Skeletal muscle satellite cell (primary cell): ENCODE results near the gene UBE4B.
"Not testable (repeated sequence)": the region's sequence is repeated elsewhere in the genome, so short reads cannot be mapped to it uniquely, and the experiment has no call there.

ENCODE experiments used
- H3K27me3 ChIP-seq: 2 replicates; pipeline ENCODE4 v1.7.0; 2013; ENCODE audit warnings: low read length; ENCODE audit not compliant: control insufficient read depth, insufficient read depth
- H3K36me3 ChIP-seq: 2 replicates; pipeline ENCODE4 v1.7.0; 2013; ENCODE audit warnings: mild to moderate bottlenecking, control low read depth, low read length; ENCODE audit not compliant: insufficient read depth
- H3K4me1 ChIP-seq: 2 replicates; pipeline ENCODE4 v1.7.0; 2013; ENCODE audit warnings: low read length; ENCODE audit not compliant: control insufficient read depth, insufficient read depth
- H3K4me2 ChIP-seq: 2 replicates; pipeline ENCODE4 v1.7.0; 2013; ENCODE audit warnings: mild to moderate bottlenecking, low read length
- H3K4me3 ChIP-seq: 2 replicates; pipeline ENCODE4 v1.7.0; 2013; ENCODE audit warnings: low read length
- H3K9ac ChIP-seq: 2 replicates; pipeline ENCODE4 v1.7.0; 2013; ENCODE audit warnings: mild to moderate bottlenecking, low read depth, low read length, moderate library complexity
- H3K9me3 ChIP-seq: replicated peaks from 2 replicates; pipeline ENCODE4 v1.7.0; 2013; ENCODE audit warnings: mild to moderate bottlenecking, control low read depth, low read length

UBE4B gene

DNA sequence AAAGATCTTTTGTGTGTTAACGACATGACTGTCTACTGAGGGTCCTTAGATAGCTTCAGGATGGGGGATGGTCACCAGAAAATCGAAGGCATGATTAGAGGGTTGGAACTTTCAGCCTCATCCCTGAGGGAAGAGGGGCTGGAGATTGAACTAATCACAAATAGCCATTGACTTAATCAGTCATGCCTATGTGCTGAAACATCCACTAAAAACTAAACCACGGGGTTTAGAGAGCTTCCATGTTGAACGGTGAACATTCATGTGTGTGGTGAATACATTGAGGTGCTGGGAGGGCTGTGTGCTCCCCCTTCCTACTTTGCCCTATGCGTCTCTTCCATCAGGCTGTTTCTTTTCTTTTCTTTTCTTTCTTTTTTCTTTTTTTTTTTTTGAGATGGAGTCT lies 18.7 kb upstream of the UBE4B start:
- Histone ChIP-seq H3K4me1 (no peaks in the 10 kb centered on the region), H3K27me3 (no peaks in the 10 kb centered on the region), H3K9me3 (no peaks in the 10 kb centered on the region), H3K36me3 (no peaks in the 10 kb centered on the region), H3K9ac (no peak overlapping the region), H3K4me3 (no peak overlapping the region), H3K4me2 (no peak overlapping the region)

DNA sequence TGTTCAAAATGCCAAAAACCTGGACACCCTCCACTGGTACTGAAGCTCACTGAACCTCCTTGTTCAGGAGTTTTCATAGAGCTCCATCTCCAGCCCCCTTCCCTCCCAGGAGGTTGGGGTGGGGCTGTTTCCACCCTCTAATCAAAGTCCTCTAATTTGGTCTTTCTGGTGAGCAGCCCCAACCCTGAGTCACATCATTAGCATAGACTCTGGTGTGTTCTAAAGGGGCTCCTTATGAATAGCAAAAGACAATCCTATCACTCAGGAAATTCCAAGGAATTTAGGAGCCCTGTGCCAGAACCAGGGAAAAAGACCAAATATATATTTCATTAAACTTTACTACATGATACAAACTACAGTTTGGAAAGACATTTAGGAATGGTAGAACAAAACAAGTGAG lies 13.2 kb upstream of the UBE4B start:
- Histone ChIP-seq H3K9me3 (no peaks in the 10 kb centered on the region), H3K9ac (no peak overlapping the region), H3K4me2 (no peak overlapping the region), H3K27me3 (no peaks in the 10 kb centered on the region), H3K4me1 (no peaks in the 10 kb centered on the region), H3K4me3 (no peak overlapping the region), H3K36me3 (no peaks in the 10 kb centered on the region)

DNA sequence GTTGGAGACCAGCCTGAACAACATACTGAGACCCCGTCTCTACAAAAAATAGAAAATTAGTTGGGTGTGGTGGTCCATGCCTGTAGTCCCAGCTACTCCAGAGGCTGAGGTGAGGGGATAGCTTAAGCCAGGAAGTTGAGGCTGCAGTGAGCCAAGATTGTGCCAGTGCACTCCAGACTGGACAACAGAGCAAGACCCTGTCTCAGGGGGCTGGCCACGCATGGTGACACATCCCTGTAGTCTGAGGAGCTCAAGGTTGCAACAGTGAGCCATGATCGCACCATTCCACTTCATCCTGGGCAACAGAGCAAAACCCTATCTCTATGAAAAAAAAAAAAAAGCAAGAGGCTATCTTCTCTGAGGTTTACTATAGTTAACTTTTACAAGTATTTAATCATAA lies 12.7 kb upstream of the UBE4B start:
- Histone ChIP-seq H3K4me2 (no peak overlapping the region), H3K27me3 (no peaks in the 10 kb centered on the region)

GRCh38 chr1:10020678-10021077 lies 12.1 kb upstream of the UBE4B start:
- H3K4me2 ChIP-seq, H3K36me3 ChIP-seq, H3K9ac ChIP-seq, H3K27me3 ChIP-seq, H3K4me3 ChIP-seq, H3K4me1 ChIP-seq, H3K9me3 ChIP-seq: not testable (repeated sequence)

More for the DNA sequence above, 12.7 kb upstream of the UBE4B start:
- Histone ChIP-seq H3K36me3 (no peaks in the 10 kb centered on the region), H3K9me3 (no peaks in the 10 kb centered on the region), H3K4me3 (no peak overlapping the region), H3K9ac (no peak overlapping the region), H3K4me1 (no peaks in the 10 kb centered on the region)

- not testable (repeated sequence) for H3K27me3 ChIP-seq, H3K4me2 ChIP-seq, H3K36me3 ChIP-seq, H3K9ac ChIP-seq, H3K4me1 ChIP-seq, H3K9me3 ChIP-seq, H3K4me3 ChIP-seq
Measured at GRCh38 chr1:10021992-10022391, 10.8 kb upstream of the UBE4B start.

DNA sequence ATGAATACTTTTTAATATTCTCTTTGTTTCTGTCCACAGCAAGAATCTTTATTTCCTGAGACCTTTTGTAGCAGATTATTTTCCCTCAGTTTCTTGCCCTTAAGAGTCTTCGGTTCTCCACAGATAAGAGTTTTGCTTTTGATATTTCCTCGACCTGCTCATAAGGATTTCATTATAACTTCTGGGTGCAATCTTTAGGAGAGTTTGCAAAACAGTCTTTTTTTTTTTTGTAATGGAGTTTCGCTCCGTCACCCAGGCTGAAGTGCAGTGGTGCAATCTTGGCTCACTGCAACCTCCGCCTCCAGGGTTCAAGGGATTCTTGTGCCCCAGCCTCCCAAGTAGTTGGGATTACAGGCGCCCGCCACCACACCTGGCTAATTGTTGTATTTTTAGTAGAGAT lies 10.1 kb upstream of the UBE4B start:
- Histone ChIP-seq H3K4me2 (no peak overlapping the region), H3K9ac (no peak overlapping the region), H3K27me3 (no peaks in the 10 kb centered on the region), H3K9me3 (no peaks in the 10 kb centered on the region), H3K36me3 (no peaks in the 10 kb centered on the region), H3K4me3 (no peak overlapping the region), H3K4me1 (no peaks in the 10 kb centered on the region)

DNA sequence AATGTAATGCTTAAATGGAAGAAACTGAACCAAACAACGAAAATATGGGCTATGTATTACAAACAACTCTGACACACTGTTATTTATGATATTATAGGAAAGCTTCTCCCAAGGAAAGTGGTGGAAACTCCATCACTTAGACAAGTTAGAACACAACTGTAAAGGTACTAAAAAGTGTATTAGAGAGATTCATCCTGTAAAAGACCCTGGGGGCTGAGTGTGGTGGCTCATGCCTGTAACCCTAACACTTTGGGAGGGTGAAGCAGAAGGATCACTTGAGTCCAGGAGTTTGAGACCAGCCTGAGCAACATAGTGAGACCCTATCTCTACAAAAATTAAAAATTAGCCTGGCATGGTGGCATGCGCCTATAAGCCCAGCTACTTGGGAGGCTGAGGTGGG lies 7.4 kb upstream of the UBE4B start:
- H3K4me2 ChIP-seq, result no peak overlapping the region
- H3K9ac ChIP-seq, result no peak overlapping the region

DNA sequence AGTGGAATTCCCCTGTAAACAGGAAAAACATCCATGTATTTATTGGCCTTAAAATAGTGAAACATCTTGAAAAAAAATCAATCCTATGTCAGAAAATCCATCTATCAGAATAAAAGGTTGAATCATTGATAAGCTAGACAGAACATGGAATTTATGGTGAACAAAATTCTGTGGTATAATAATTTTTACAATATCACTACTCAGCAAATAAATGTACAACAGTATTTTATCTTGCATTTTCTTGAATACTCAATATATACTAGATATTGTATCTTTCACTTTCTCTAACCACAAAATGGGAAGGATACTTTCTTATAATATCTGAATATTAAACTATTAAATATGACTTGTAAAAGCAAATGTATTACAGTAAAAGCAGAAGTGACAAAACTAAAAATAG lies 5.7 kb upstream of the UBE4B start:
- Histone ChIP-seq H3K4me3 (no peak overlapping the region), H3K9ac (no peak overlapping the region), H3K36me3 (no peaks in the 10 kb centered on the region), H3K4me1 (peaks cover 12% of the 10 kb centered on the region), H3K27me3 (no peaks in the 10 kb centered on the region), H3K4me2 (no peak overlapping the region), H3K9me3 (no peaks in the 10 kb centered on the region)

More for the DNA sequence above, 7.4 kb upstream of the UBE4B start:
- Histone ChIP-seq H3K9me3 (no peaks in the 10 kb centered on the region), H3K36me3 (no peaks in the 10 kb centered on the region), H3K27me3 (no peaks in the 10 kb centered on the region), H3K4me1 (no peaks in the 10 kb centered on the region), H3K4me3 (no peak overlapping the region)

- H3K27me3 ChIP-seq, H3K4me3 ChIP-seq, H3K9me3 ChIP-seq, H3K36me3 ChIP-seq, H3K4me2 ChIP-seq, H3K9ac ChIP-seq: not testable (repeated sequence)
- H3K4me1 ChIP-seq, result peaks cover 16% of the 10 kb centered on the region
Measured at GRCh38 chr1:10028956-10029500, 3.7 kb upstream of the UBE4B start.

DNA sequence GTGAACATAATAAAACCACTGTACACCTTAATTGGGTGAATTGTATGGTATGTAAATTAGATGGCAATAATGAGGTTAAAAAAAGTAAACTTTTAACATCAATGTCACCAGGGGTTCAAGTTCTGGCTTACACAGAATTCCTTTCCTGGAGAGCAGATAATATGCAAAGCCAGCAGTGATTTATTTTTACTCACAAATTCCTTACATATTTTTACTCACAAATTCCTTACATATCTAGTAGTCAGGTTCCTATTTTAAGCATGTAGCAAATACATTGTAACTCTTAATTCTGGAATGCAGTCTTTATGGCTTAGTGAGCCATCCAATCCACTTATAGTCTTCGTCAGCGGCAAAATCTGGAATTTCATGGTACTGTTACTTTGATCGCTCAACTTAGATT lies 1.3 kb upstream of the UBE4B start:
- Histone ChIP-seq H3K9ac (no peak overlapping the region), H3K4me1 (peaks cover 20% of the 10 kb centered on the region), H3K4me2 (peak overlapping the region; percentile 34), H3K27me3 (no peaks in the 10 kb centered on the region), H3K9me3 (no peaks in the 10 kb centered on the region), H3K36me3 (no peaks in the 10 kb centered on the region), H3K4me3 (no peak overlapping the region)

GRCh38 chr1:10033359-10033845 lies 644 bp downstream of the UBE4B start:
- H3K4me2 ChIP-seq, result peak overlapping the region; percentile 80
- H3K4me3 ChIP-seq, result peak overlapping the region; percentile 99
- H3K9ac ChIP-seq, result peak overlapping the region; percentile 97
- H3K36me3 ChIP-seq, result peaks cover 7% of the 10 kb centered on the region
- H3K27me3 ChIP-seq, result no peaks in the 10 kb centered on the region
- peaks cover 20% of the 10 kb centered on the region for H3K4me1 ChIP-seq
- H3K9me3 ChIP-seq, result no peaks in the 10 kb centered on the region

GRCh38 chr1:10042746-10043145 lies 10.0 kb downstream of the UBE4B start:
- Histone ChIP-seq H3K9ac (no peak overlapping the region), H3K36me3 (peaks cover 14% of the 10 kb centered on the region), H3K4me2 (no peak overlapping the region), H3K9me3 (no peaks in the 10 kb centered on the region), H3K27me3 (no peaks in the 10 kb centered on the region), H3K4me1 (peaks cover 4% of the 10 kb centered on the region), H3K4me3 (no peak overlapping the region)
